NCI-H510A (cell line): ENCODE measurements around the gene CERS2.

Experiments
- DNase-seq: peaks from one replicate; lab custom pipeline; 2025; lab: John Stamatoyannopoulos, UW

Gene CERS2

GRCh38 chr1:150974580-150975478, at the start of gene CERS2:
Gene CERS2 (minus strand): TSS chr1:150974835. CDS start chr1:150969090, 5,745 bp downstream.
- DNase-seq: peak; percentile 68

GRCh38 chr1:151013518-151013917, 38.9 kb upstream of the CERS2 start:
- peak; percentile 43 for DNase-seq

GRCh38 chr1:151012684-151013471, 38.2 kb upstream of the CERS2 start:
- no peak for DNase-seq

- no peak for DNase-seq
These were observed 36.7 kb upstream of the CERS2 start for GRCh38 chr1:151011154-151011850.

DNA sequence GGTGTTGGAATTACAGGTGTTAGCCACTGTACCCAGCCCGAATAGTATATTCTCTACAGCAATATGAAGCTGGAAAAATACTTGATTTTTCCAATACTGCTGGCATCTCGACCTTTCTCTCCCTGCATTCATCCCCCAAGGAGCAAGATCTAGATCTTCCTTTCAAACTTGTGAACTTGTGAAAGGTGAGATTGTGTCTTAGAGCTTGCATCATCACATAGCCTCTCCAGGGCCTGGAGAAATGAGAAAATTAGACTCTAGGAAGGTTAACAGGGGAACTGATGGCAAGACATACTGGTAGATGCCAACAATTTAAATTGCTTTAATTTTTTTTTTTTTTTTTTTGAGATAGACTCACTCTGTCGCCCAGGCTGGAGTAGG, 35.7 kb upstream of the CERS2 start:
- DNase-seq: no peak

- no peak for DNase-seq
These were observed 35.2 kb upstream of the CERS2 start for GRCh38 chr1:151009674-151010345.

DNA sequence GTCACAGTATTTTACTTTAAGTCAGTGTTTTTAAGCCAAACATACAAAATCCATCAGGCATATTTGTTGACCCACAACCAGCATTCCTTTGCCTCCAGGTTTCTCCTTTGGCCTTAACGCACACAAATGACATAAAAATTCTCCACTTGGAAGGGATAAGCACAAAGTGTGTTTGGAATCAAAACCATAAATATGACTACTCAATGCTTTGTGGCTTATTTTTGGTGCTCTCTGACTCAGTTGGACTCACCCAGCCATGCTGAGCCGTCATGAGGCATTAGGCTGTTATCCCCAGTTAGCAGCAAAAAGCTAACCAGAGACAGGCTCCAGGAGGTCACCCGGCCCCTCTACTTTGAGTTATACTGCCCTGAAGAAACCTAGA, 34.6 kb upstream of the CERS2 start:
- DNase-seq: no peak

DNA sequence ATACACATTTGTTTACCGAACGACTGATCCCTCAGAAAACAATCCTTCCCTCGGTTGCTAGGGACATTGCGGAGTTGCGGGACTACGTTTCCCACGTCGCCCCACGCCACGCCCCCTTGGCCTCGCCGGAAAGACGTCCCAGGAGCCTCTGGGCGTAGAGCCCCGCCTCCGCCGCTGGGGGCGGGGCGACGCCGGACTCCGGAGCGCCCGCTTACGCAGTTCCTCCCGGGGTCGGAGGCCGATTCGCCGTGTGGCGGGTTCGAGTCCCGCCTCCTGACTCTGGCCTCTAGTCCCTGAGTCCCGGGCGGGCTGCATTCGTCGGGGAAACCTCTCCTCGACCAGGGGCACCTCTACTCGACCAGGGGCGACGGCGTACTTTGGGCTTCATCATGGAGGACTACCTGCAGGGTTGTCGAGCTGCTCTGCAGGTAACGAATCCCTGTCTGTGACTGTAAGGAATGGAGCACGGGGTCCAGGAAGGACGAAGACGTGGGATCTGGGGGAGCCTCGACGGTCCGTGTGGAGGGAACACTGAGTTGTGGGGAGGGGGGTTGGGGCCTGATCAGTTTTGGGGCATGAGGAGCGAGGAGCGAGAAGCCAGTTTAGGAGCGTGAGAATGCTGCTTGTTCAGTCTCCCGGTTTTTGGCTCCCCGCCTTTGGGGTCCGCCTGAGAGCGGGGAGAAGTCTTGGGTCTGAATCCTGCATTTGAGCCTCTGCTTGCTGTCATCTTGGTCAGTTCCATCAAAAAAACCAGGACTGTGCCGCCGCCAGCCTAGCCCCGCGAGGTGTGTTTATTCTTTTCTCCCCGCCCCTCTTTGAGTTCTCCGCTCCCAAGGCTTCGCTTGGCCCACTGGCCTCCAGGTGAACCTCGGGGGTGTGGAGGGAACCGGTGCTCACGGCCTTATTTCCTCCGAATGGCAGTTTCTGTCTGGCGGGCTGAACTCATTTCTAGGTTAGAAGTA, 33.9 kb upstream of the CERS2 start, which contains the start of gene PRUNE1:
TSS of gene PRUNE1 (plus strand) at position 206 of the 962 bp plus-strand sequence. CDS start at position 390, 184 bp downstream.
- peak; percentile 93 for DNase-seq

DNA sequence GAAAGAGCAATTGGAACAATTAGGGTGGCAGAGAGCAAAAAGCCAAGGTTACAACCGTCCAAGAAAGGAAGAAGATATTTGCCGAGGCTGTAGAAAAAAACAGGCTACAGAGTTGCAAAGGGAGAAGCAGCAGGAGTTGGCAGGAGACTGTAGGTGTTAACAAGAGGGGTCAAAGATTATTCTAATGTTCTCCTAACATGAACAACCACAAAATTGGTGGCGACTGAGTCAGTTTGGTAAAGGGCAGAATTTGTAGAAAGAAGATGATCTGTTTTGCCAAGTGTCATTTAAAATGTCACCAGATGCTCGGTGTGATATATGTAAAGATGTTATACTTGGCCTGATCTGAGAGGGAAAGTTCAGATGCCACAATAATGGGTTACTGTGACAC, 33.2 kb upstream of the CERS2 start:
- DNase-seq: no peak

GRCh38 chr1:151006327-151007052, 31.9 kb upstream of the CERS2 start, which contains the start of gene MINDY1:
Gene MINDY1 (minus strand): TSS chr1:151006902. CDS start chr1:151002617, 4,285 bp downstream.
- DNase-seq: peak; percentile 71

GRCh38 chr1:151005729-151006319, 31.2 kb upstream of the CERS2 start:
- DNase-seq: no peak

- no peak for DNase-seq
These were observed 28.5 kb upstream of the CERS2 start for GRCh38 chr1:151003180-151003579.

DNA sequence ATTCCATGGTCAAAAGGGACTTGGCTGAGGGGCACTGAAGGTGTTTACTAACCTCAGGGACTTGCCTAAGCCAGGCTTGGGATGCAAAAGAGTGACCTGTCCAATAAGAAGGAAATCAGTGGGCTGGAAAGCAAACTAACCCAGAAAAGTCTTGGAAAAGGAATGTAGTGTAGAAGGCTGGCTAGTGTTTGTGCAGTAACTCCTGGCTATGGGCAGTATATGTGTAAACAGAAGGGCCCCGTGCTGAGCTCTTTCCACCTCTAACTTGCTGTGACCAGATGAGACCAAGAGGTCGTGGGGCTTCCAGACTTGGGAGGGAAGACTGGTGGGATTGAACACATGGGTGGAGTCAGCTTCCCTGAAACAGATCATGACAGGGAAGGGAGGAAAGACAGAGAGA, 28.0 kb upstream of the CERS2 start:
- DNase-seq: no peak

DNA sequence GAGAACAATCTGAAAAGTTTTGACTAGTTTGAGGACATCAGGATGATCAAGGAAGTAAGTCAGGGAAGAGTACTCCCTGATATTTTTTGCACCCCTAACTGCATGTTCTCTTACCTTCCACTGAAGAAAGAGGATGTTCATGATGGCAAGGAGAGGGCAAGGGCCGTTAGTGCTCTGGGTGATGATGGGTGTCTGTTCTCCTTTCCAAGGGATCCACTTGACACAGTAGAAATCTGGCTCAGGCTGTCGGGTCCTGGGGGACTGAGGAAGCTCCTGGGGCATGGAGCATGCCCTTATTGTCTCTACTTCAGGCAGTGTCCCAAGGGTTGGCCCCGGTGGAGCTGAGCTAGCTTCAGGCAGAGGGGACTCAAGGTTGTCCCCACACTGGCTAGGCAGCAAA, 27.4 kb upstream of the CERS2 start:
- no peak for DNase-seq

DNA sequence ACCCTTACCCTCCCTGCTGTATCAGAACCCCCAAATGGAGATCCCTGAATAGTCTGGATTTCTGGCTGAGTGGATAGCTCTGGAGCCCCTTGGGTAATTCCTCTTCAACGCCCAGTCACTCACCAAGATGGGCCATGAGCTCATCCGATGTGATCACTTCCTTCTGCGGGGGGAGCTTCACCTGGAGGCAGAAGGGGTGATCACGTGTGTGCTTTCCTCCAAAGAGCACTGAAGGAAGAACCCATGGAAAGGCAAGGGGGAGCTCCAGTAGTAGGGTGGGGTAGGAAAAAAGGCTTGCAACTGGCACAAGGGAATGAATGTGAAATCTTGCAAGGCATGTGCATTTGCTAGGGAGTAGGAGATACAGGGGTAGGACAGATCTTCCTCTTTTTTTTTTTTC, 27.0 kb upstream of the CERS2 start:
- no peak for DNase-seq

DNA sequence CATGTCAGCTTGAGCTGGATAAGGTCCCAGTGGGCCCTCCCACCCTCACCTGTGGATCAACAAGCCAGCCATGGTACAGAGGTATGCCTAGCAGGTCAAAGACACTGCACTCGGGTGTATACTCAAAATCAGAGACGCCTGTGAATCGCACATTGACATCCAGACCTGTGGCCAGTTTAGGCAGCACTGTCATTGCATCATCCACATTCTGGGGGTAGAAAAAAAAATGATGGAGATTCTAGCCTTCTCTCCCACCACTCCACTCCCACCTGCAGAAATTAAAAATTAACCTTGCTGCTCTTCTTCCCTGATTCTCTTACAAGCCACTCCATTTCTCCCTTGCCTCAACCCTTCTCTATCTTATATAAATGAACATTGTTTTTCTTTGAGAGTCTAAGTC, 25.8 kb upstream of the CERS2 start:
- DNase-seq: no peak

GRCh38 chr1:150999926-151000325, 25.3 kb upstream of the CERS2 start:
- no peak for DNase-seq

- DNase-seq: no peak
These were observed 24.5 kb upstream of the CERS2 start for GRCh38 chr1:150999051-150999674.

- peak; percentile 27 for DNase-seq
These were observed 23.3 kb upstream of the CERS2 start for GRCh38 chr1:150997949-150998348.
